Endodermal cell (in vitro differentiated cells): ENCODE data around the gene CACNG1. TPM values are rescaled to one million over a fixed set of nuclear protein-coding genes. Genes with fewer than 3 reads are reported as not detected.

Source experiments
- DNase-seq: peaks from one replicate; pipeline ENCODE4 v3.0.0-alpha.2; 2017
- H3K27ac ChIP-seq: 2 replicates; pipeline ENCODE4 v1.5.1; 2013; ENCODE audit warnings: mild to moderate bottlenecking, low read depth, low read length, moderate library complexity
- H3K27me3 ChIP-seq: 2 replicates; pipeline ENCODE4 v1.6.1; 2013; ENCODE audit warnings: mild to moderate bottlenecking, low read length, moderate library complexity; ENCODE audit not compliant: insufficient read depth, control insufficient read depth, poor library complexity, severe bottlenecking
- H3K36me3 ChIP-seq: 2 replicates; pipeline ENCODE4 v1.7.0; 2013; ENCODE audit warnings: mild to moderate bottlenecking, low read length, moderate library complexity; ENCODE audit not compliant: control insufficient read depth, insufficient read depth
- H3K4me1 ChIP-seq: one replicate; pipeline ENCODE4 v1.7.0; 2013; ENCODE audit warnings: low read length; ENCODE audit not compliant: control insufficient read depth, insufficient read depth
- H3K4me3 ChIP-seq: 2 replicates; pipeline ENCODE4 v1.5.1; 2013; ENCODE audit warnings: mild to moderate bottlenecking, low read length, moderate library complexity
- H3K9ac ChIP-seq: 2 replicates; pipeline ENCODE4 v1.6.1; 2013; ENCODE audit warnings: mild to moderate bottlenecking, low read length, moderate library complexity; ENCODE audit not compliant: poor library complexity, severe bottlenecking; ENCODE audit errors: extremely low read depth
- H3K9me3 ChIP-seq: 2 replicates; pipeline ENCODE4 v1.6.1; 2013; ENCODE audit warnings: mild to moderate bottlenecking, low read length, moderate library complexity; ENCODE audit not compliant: control insufficient read depth
- H3K27ac Mint-ChIP-seq: 2 replicates; pipeline ENCODE4 v1.8.0; 2020; ENCODE audit warnings: mixed read lengths
- H3K27me3 Mint-ChIP-seq: 2 replicates; pipeline ENCODE4 v1.8.0; 2021; ENCODE audit warnings: mild to moderate bottlenecking, mixed read lengths; ENCODE audit not compliant: insufficient read depth
- H3K36me3 Mint-ChIP-seq: 2 replicates; pipeline ENCODE4 v1.8.0; 2020; ENCODE audit warnings: low read depth, mixed read lengths
- H3K4me1 Mint-ChIP-seq: 2 replicates; pipeline ENCODE4 v1.8.0; 2020; ENCODE audit warnings: mixed read lengths
- H3K4me3 Mint-ChIP-seq: 2 replicates; pipeline ENCODE4 v1.8.0; 2020; ENCODE audit warnings: mild to moderate bottlenecking, moderate library complexity, mixed read lengths
- H3K9me3 Mint-ChIP-seq: 2 replicates; pipeline ENCODE4 v1.8.0; 2020; ENCODE audit warnings: mild to moderate bottlenecking, mixed read lengths
- CTCF ChIP-seq: fragments of 200-600 bp; sonication (generic); conservative IDR thresholded peaks from 2 replicates; pipeline ENCODE4 v1.5.0; 2021; ENCODE audit warnings: antibody characterized with exemption, mild to moderate bottlenecking
- WGBS, 2 experiments: methylation state at CpG; one replicate each; pipeline versions ENCODE4 v1.1.5 to v1.1.7; 2013; ENCODE audit warnings: missing lambda C conversion rate in 2 of 2, mixed read lengths in 1 of 2; ENCODE audit not compliant: insufficient coverage in 1 of 2, insufficient read length in 1 of 2; 5-methylcytosine and 5-hydroxymethylcytosine counted together
- total RNA-seq, 2 donors: library from RNA; stranded (reverse); fragmentation: NEBNext Ultra II Directional in 1 of 2; extraction: Animal tissue kit (Norgen Biotek cat#: 25700) in 1 of 2; gene quantifications; 2 replicates in 1 of 2; 3 replicates in 1 of 2; pipeline ENCODE4 v1.2.1, GENCODE V29; 2021

Gene CACNG1
- total RNA-seq, 2 donors from 2014 or later = not detected

DNA sequence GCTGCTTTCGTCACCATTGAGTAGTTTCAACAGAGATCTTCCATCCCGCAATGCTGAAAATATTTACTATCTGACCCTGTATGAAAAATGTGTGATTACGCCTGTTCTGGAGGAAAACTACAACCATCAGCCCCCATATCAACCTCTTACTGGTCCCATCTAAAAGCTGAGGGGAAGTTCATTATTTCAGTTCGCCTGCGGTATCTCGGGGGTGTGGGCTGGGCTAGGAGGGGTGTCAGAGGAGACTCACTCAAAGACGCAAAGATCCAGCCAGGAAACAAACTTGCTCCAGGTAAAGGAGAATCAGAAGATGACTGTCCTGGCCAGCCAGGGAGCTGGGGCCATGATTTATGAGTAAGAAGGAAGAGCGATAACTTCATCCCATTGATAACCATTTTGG, 13.7 kb downstream of the CACNG1 start:
- WGBS, 2 experiments = 96 to 100% methylated on average over 4 to 8 of the region's 8 CpGs
- no peaks in the 10 kb centered on the region for H3K9me3 ChIP-seq
- Mint-ChIP-seq H3K36me3 (peaks cover 11% of the 10 kb centered on the region), H3K27ac (no peak overlapping the region), H3K4me3 (no peak overlapping the region), H3K9me3 (no peaks in the 10 kb centered on the region), H3K27me3 (peaks cover 2% of the 10 kb centered on the region), H3K4me1 (no peaks in the 10 kb centered on the region)
- H3K4me3 ChIP-seq = no peak overlapping the region
- no peaks in the 10 kb centered on the region for H3K36me3 ChIP-seq
- H3K27me3 ChIP-seq = no peaks in the 10 kb centered on the region
- no peak overlapping the region for H3K27ac ChIP-seq
- H3K4me1 ChIP-seq = no peaks in the 10 kb centered on the region
- no peak for TF ChIP-seq CTCF
- H3K9ac ChIP-seq = no peak overlapping the region
- no peak for DNase-seq

DNA sequence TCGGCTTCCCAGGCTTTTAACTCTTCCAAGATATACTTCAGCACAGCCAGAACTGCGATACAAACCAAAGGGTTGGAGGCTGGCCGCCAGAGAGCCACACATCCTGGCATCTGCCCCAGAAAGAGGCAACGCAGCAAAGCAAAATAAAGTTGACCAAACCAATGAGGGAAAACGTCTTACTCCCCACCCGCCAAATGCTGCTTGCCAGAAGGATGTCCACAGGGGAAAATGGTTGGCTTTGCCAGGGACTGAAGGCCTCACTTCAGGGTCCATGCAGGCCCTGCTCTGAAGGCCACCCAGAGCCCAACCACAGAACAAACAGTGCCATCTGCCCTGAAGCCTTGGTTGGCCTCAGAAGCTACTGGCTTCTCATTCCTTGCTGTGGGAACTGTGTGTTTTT, 15.0 kb downstream of the CACNG1 start:
- Histone ChIP-seq H3K9me3 (no peaks in the 10 kb centered on the region), H3K27ac (no peak overlapping the region), H3K4me1 (no peaks in the 10 kb centered on the region), H3K9ac (no peak overlapping the region), H3K4me3 (no peak overlapping the region), H3K27me3 (no peaks in the 10 kb centered on the region), H3K36me3 (no peaks in the 10 kb centered on the region)
- Mint-ChIP-seq H3K27me3 (peaks cover 2% of the 10 kb centered on the region), H3K36me3 (peaks cover 13% of the 10 kb centered on the region), H3K9me3 (no peaks in the 10 kb centered on the region), H3K4me3 (no peak overlapping the region), H3K27ac (no peak overlapping the region), H3K4me1 (no peaks in the 10 kb centered on the region)
- no peak for DNase-seq
- WGBS, 2 experiments = 89 to 97% methylated on average over 5 to 6 of the region's 6 CpGs
- no peak for TF ChIP-seq CTCF

GRCh38 chr17:67063141-67063540, 18.8 kb downstream of the CACNG1 start:
- H3K4me1 Mint-ChIP-seq = peaks cover 15% of the 10 kb centered on the region
- peaks cover 13% of the 10 kb centered on the region for H3K36me3 Mint-ChIP-seq
- Histone ChIP-seq H3K4me3 (no peak overlapping the region), H3K4me1 (peaks cover 5% of the 10 kb centered on the region), H3K9ac (no peak overlapping the region), H3K27me3 (no peaks in the 10 kb centered on the region), H3K27ac (no peak overlapping the region), H3K36me3 (no peaks in the 10 kb centered on the region), H3K9me3 (no peaks in the 10 kb centered on the region)
- no peak overlapping the region for H3K27ac Mint-ChIP-seq
- H3K27me3 Mint-ChIP-seq = no peaks in the 10 kb centered on the region
- no peak for TF ChIP-seq CTCF
- WGBS, 2 experiments = 90 to 91% methylated on average over 5 to 6 of the region's 6 CpGs
- H3K9me3 Mint-ChIP-seq = no peaks in the 10 kb centered on the region
- no peak overlapping the region for H3K4me3 Mint-ChIP-seq
- DNase-seq = no peak
